Erythroblast (primary cell): ENCODE results near the gene ITSN1.
"Not testable (repeated sequence)": the region's sequence is repeated elsewhere in the genome, so short reads cannot be mapped to it uniquely, and the experiment has no call there.

ENCODE experiments used
- DNase-seq, 2 experiments: peaks; one replicate each; lab custom pipeline; 2025; lab: John Stamatoyannopoulos, UW
- GATA1 ChIP-seq: IDR thresholded peaks from 2 replicates; pipeline ENCODE4 v1.6.1; 2011; ENCODE audit warnings: low read depth, mild to moderate bottlenecking, control low read depth, low read length, moderate library complexity
- POLR2A ChIP-seq: IDR thresholded peaks from 2 replicates; pipeline ENCODE4 v1.6.1; 2011; ENCODE audit warnings: mild to moderate bottlenecking, low read length

The ITSN1 gene

GRCh38 chr21:33914188-33914587 is 271.9 kb downstream of the ITSN1 start:
- no peak for TF ChIP-seq GATA1
- TF ChIP-seq POLR2A = no peak
- DNase-seq = no peak

- DNase-seq = peak; percentile 97 to 98
- TF ChIP-seq POLR2A (peak; percentile 97), GATA1 (no peak)
Observed at GRCh38 chr21:33915368-33916199, 273.3 kb downstream of the ITSN1 start, which contains the start of gene ATP5PO. Gene ATP5PO (minus strand): TSS chr21:33915804. CDS start chr21:33915763, 41 bp downstream.

- DNase-seq = no peak
Observed at GRCh38 chr21:33916200-33916567, 273.9 kb downstream of the ITSN1 start.

DNA sequence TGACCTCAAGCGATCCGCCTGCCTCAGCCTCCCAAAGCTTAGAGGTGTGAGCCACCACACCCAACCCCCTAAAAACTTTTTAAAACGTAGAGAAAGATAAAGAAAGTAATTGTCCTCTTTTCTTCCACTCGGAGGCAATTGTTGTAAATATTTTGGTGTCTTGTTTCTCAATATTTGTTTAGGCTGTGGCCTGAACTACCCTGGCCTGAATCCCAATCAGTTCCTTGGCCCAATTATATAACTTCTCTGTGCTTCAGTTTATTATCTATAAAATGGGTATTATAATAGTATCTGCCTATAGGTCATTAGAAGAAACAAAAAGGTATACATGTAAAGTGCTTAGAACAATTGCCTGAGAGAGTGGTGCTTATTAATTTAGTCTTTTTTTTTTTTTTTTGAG is 275.1 kb downstream of the ITSN1 start:
- TF ChIP-seq POLR2A (no peak), GATA1 (no peak)
- DNase-seq = no peak

More at GRCh38 chr21:33916200-33916567, 273.9 kb downstream of the ITSN1 start:
- TF ChIP-seq POLR2A (no peak), GATA1 (no peak)

DNA sequence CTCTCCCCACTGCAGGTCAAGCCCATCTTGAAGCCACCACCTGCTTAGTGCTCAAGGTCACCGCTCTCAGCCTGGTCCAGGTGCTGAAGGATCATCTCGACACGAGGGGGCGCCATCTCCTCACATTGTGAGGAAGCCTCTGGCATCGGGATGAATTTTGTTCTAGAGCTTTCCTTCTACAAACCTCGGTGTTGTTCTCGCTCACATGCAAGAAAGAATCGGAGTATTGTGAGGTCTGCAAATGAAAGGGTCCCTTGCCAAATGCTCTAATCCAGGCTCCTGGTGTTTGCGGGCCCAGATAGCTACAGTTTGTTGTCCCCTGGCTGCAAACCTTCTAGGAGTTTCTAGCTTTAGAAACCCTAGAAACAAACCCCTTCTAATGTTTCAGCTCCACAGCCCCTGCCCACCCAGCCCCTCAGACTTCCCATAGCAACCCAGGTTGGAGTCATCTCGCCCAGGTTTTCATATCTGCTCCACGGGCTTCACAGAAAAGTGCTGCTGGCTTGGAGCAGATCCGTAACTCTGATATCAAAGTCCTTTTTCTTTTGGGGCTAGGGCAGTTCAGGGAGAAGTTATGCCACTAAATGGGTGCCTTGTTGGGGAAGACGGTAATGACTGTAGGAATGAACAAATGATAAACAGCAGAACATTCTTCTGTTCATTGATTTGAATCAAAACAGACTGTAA is 281.9 kb downstream of the ITSN1 start:
- DNase-seq = peak; percentile 77 to 89

GRCh38 chr21:33924766-33925100 is 282.4 kb downstream of the ITSN1 start:
- DNase-seq = no peak
- TF ChIP-seq GATA1 = no peak
- no peak for TF ChIP-seq POLR2A

More for the DNA sequence above, 281.9 kb downstream of the ITSN1 start:
- TF ChIP-seq POLR2A = no peak
- no peak for TF ChIP-seq GATA1

GRCh38 chr21:33926248-33926647 is 283.9 kb downstream of the ITSN1 start:
- DNase-seq = not testable (repeated sequence)

DNA sequence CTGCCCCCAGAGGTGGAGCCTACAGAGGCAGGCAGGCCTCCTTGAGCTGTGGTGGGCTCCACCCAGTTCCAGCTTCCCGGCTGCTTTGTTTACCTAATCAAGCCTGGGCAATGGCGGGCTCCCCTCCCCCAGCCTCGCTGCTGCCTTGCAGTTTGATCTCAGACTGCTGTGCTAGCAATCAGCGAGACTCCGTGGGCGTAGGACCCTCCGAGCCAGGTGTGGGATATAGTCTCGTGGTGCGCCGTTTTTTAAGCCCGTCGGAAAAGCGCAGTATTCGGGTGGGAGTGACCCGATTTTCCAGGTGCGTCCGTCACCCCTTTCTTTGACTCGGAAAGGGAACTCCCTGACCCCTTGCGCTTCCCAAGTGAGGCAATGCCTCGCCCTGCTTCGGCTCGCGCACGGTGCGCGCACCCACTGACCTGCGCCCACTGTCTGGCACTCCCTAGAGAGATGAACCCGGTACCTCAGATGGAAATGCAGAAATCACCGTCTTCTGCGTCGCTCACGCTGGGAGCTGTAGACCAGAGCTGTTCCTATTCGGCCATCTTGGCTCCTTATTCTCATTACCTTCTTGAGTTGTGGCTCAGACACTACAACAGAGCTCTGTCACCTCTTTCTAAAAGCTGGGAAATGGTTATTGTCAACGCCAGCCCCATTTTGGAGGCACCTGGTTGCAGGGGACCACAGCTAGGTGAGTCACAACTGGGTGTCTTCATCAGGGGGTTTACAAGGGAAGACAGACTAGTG is 288.9 kb downstream of the ITSN1 start:
- DNase-seq = not testable (repeated sequence)

GRCh38 chr21:33931799-33932390 is 289.6 kb downstream of the ITSN1 start:
- DNase-seq = no peak
- no peak for TF ChIP-seq GATA1
- no peak for TF ChIP-seq POLR2A

DNA sequence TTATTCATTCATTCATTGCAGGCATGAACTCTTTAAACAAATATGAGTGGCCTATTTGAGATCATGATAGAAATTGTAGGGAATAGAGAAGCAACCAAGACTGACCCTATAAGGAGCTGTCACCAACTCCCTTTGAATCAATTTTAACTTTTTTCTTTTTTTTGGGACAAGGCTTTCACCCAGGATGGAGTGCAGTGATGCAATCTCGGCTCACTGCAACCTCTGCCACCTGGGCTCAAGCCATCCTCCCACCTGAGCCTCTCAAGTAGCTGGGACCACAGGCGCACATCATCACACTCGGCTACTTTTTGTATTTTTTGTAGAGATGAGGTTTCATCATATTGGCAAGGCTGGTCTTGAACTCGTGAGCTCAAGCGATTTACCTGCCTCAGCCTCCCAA is 290.4 kb downstream of the ITSN1 start:
- no peak for DNase-seq

DNA sequence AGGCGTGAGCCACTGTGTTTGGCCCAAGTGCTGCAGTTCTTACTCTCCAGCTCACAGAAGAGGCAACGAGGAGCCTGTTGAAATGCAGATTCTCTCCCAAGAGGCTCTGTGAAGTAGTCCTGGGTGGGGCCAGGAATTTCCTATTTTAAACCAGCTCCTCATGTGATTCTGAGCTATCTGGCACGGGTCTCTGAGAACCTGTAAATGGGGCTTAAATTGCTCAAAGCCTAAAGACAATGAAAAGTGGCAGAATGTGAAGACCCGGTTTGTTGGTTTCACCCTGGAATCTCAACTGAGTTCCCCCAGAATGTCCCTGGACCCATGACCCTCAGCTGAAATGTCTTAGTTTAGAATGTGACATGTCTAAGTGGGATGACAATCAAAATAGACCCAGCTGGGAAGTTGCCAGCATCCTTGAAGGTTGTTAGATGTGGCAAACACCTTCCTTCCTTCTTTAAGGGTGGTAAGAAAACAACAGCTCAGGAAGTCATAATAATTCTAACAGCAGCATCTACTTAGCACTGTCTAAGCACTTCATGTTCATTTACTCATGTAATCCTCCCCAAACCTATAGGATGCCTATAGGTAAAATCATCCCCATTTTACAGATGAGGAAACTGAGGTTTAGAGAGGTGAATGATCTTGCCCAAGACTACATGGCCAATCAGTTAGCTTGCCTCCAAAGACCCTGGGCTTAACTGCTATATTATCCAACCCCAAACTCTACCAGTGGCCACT is 294.2 kb downstream of the ITSN1 start:
- TF ChIP-seq POLR2A (no peak), GATA1 (no peak)
- DNase-seq = no peak

More for the DNA sequence above, 290.4 kb downstream of the ITSN1 start:
- TF ChIP-seq POLR2A (no peak), GATA1 (no peak)

- TF ChIP-seq POLR2A (no peak), GATA1 (no peak)
- no peak for DNase-seq
Observed at GRCh38 chr21:33937146-33937545, 294.8 kb downstream of the ITSN1 start.

DNA sequence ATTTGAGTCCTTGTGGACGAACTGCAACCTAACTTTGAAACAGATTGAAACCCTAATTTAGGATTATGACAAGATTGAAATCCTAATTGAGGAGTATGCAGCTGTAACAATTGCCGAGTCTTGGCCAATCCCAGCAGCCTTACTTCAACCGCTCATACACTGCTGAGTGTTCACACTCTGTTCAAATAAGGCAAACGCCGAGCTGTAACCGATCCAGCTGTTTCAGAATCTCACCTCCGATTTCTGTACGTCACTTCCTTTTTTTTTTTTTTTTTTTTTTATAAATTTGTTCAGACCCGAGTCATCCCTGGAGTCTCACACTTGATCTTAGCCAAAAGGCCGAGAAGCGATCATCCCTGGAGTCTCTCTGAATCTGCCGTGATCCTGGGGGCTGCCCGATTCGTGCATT is 295.6 kb downstream of the ITSN1 start:
- no peak for TF ChIP-seq POLR2A
- TF ChIP-seq GATA1 = no peak
- no peak for DNase-seq

DNA sequence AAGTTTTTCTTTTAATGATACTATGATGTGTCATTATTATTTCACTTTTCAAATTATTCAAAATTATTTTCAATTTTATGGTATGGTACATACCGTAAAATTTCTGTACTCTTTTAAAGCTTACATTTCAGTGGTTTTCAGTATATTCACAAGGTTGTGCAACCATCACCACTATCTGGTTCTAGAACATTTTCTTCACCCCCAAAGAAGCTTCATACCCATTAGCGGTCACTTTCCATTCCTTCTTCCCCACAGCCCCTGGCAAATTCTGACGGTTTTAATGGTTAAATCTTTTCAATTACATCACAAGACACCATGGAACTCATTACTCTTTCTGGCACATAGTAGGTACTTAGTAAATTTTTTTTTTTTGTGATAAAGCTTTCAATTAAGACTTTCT is 296.1 kb downstream of the ITSN1 start:
- no peak for DNase-seq
- TF ChIP-seq GATA1 (no peak), POLR2A (no peak)

GRCh38 chr21:33939226-33939625 is 296.9 kb downstream of the ITSN1 start:
- no peak for DNase-seq
- TF ChIP-seq GATA1 (no peak), POLR2A (no peak)
